Measurements from ENCODE around the gene RNF144A.

The RNF144A gene

GRCh38 chr2:7009207-7009911 is 92.1 kb downstream of the RNF144A start:
- no peak for DNase-seq

- peak in 2 of 3 donors; percentile 30 to 46 for DNase-seq
These were observed 93.3 kb downstream of the RNF144A start for GRCh38 chr2:7010391-7011054.

- no peak for DNase-seq
These were observed 94.3 kb downstream of the RNF144A start for GRCh38 chr2:7011356-7012083.

DNA sequence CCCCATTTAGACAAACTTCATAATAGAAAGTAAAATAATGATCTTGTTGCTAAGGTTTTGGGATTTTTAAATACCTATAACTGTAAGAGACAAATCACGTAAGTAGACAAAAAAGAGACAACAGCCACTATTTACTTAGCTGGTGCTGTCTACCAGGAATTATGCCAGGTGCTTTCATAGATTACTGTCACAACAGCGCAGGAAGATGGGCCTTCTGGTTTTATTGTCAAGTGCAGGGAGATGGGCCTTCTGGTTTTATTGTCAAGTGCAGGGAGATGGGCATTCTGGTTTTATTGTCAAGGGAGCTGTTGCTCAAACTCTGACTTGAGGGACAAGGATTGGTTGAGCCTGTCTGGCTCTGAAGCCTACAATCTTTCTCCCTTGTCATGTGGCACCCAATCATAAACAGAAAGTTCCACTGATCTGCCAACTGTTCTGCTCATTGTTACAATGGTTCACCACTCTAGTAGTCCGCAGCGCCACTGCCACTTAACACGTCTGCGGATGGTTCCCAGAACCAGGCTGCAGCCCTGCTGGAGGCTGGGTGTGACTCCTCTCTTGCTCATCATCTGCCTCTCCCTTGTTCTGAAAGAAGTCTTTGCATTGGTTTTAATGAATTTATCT is 95.0 kb downstream of the RNF144A start:
- DNase-seq = no peak

- peak in 1 of 3 donors; percentile 23 for DNase-seq
These were observed 96.4 kb downstream of the RNF144A start for GRCh38 chr2:7013471-7014160.

- peak; percentile 26 to 50 (median 47) for DNase-seq
These were observed 97.0 kb downstream of the RNF144A start for GRCh38 chr2:7014174-7014640.

GRCh38 chr2:7015007-7015950 is 98.1 kb downstream of the RNF144A start:
- DNase-seq = peak; percentile 33 to 45 (median 42)

DNA sequence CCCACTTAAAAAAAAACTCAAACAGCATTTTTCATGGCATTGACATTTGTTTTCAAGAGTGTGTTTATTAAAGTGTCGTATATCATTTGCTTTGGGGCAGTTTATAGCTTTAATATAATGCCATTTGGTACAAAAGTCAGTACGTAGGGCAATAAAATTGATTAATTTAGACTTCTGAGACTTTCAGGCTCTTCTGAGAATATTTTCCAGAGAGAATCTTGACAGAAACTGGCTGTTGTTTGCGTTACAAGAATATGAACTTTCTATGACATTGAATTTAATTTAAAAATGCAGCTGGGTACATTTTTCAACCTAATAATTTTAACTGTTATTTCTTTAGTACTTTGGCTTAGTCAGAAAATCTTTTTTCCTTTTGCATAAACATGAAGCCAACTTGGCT is 98.9 kb downstream of the RNF144A start:
- DNase-seq = no peak

- DNase-seq = no peak
These were observed 99.5 kb downstream of the RNF144A start for GRCh38 chr2:7016601-7017211.

GRCh38 chr2:7017671-7018281 is 100.6 kb downstream of the RNF144A start:
- no peak for DNase-seq

- no peak for DNase-seq
These were observed 101.1 kb downstream of the RNF144A start for GRCh38 chr2:7018282-7018701.

- no peak for DNase-seq
These were observed 101.6 kb downstream of the RNF144A start for GRCh38 chr2:7018767-7019166.

DNA sequence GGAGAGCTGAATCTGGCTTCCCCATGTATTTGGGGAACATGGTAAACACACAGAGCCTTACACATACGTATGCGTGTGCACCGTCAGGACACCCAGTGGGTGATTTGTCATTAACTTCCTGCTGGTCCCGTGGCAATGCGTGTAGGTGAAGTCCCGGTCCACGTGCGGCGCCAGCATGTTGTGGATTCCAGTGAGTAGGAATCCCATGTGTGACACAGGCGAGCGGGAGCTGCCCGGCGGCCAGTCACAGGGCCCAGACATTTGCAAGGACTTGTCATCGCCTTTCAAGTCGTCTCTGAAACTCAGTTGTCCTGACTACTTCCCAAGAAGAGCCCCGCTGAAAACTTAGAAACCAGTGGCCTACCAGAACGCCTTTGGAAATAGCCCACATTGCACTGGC is 102.0 kb downstream of the RNF144A start:
- no peak for DNase-seq

DNA sequence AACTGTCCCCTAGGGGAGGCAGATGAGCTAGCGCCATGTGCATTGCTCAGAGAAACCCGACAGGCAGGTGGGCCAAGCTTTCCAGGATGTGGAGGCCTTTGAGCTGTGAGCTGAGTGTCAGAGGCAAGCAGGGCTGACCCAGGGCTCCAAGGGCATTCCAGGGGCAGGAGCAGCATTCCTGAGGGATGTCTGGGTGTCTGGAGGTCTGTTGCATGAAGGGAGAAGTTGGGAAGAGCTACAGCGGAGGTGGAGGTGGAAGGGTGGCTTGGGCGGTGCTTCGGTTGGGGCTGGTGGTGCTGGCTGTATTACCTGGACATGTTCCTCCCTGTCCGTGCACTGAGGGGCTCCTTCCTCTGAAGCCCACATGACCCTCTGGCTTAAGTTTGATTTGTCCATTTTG is 102.8 kb downstream of the RNF144A start:
- no peak for DNase-seq

DNA sequence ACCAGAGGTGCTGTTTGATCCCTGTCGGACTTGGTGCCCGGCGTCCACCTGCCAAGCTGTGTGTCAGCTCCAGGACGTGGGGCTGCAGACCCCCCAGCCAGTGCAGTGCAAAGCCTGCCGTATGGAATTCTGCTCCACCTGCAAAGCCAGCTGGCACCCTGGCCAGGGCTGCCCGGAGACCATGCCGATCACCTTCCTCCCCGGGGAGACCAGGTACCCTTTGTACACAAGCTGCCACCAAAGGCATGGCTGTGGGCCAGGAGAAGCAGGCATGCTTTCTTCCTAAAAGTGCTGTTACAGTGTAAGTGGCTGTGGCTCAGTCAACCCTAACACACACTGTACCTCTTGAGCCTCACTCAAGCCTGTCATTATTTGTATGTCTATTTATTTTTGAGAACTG is 103.3 kb downstream of the RNF144A start:
- DNase-seq = no peak

DNA sequence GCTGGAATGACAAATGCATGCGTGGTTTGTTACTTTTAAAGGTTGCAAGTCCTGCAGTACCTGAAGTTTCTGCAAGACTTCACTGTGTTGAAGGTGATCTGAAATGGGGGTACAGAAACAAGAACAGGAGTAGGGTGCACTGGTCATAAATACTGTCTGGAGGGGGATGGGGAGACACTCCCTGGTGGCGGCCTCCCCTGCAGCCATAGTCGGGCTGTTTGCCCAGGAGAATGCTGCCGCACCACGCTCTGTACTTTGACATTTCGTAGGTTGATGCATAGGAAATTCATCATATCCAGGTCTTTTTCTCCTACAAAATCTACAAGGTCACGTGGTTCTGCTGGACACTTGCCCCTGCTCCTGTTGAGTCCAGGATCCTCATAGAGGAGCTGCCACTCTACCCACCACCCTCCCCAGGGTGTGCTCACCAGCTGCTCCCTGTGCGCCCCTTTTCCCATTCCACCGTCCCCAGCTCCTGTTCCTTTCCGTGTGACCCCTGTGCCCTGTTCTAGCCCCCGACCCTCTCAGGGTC is 103.8 kb downstream of the RNF144A start:
- DNase-seq = no peak

DNA sequence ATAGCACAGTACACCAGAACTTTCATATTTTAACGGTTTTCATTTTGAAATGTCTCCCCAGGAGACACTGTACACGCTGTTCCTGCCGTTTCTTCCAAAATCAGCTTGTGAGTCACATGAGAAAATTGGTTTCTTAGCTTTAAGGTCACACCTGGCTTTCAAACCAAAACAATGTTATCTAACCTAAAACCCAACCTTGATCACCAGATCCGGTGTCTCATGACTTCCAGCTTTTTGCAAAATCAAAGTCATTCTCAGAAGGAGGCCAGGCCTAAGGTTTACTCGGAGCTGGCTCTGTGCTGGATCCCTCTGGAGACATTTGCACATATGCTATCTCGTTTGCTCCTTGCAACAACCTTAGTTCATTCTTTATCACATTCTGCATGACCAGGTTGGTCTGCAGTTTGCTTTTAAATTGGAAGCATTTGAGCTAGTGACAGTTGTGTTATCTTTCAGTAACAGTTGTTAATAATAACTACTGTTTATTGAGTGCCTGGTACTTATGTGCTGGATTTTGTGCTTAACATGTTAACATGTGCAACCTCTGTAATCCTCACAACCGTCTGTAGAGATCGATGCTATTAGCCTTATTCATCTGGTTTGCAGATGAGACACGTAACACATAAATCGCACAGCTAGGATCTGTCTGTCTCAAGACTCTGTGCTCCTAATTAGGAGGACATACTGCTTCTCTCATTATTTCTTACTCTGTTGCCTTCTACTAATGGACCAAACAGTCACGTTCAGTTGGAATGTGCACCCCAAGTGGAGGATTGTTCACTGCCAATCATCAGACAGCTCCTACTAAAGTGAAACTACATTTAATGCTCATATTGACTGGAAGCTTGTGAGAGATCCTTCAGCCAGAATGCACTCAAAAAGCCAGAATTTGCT is 105.5 kb downstream of the RNF144A start:
- DNase-seq = no peak

- DNase-seq = no peak
These were observed 106.3 kb downstream of the RNF144A start for GRCh38 chr2:7023542-7023941.

DNA sequence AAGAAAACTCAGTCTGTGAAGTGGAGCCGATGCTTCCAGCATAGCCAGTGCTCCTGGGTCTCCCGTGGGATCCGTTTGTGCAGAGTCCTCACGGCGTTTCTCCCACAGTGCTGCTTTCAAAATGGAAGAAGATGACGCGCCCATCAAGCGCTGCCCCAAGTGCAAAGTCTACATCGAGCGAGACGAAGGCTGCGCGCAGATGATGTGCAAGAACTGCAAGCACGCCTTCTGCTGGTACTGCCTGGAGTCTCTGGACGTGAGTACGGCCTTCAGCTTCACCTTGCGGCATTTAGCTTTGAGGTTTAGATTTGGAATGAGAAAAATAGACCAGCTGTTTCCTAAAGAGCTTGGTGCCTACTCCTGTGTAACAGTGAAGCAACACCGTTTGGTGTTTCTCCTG is 107.0 kb downstream of the RNF144A start:
- no peak for DNase-seq

All from suppressor macrophage treated with lipopolysaccharide for 1 hour (primary cell).